ENCODE data around the gene SPDYE2.
"Not testable (repeated sequence)": the region's sequence is repeated elsewhere in the genome, so short reads cannot be mapped to it uniquely, and the experiment has no call there.

The SPDYE2 gene

DNA sequence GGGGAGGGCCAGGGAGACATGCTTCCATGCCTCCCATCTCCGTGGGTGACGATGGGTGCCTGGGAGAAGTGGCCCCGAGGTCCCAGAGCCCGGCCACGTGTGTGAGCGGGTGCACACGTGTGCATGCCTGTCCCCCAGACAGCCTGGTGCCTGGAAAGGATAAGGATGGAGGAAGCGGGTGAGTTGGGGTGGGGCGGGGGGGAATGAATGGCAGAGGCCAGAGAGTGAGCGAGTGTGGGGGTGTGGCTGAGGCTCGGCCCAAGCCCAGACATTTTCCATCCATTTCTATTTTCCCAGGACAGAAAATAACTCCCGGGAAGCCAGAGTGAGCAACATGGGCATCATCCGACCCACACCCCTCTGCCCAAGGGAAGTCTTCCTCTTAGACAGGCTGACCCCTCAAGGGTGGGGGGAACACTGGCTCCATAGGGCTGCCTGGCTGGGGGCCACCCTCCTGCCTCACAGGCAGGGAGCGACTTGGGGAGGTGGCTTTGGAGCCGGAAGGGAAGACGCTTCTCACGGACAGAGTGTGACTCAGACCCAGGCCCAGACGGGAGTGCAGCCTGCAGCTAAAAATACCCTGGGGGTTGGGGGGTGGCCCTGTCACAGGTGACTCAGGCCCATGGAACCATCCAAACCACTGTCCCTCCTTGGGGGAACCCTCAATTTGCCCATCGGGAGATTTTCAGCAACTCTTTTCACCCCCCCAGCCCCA lies 53.6 kb downstream of the SPDYE2 start:
- DNase-seq (ENCODE audit: low spot score): not testable (repeated sequence)

GRCh38 chr7:102606848-102607247 lies 55.8 kb downstream of the SPDYE2 start:
- DNase-seq (ENCODE audit: low spot score): not testable (repeated sequence)

- DNase-seq (ENCODE audit: low spot score): not testable (repeated sequence)
These were observed 58.7 kb downstream of the SPDYE2 start for GRCh38 chr7:102609734-102610133.

GRCh38 chr7:102610441-102610840 lies 59.4 kb downstream of the SPDYE2 start:
- DNase-seq (ENCODE audit: low spot score): not testable (repeated sequence)

- not testable (repeated sequence) for DNase-seq (ENCODE audit: low spot score)
These were observed 60.1 kb downstream of the SPDYE2 start for GRCh38 chr7:102611013-102611674.

DNA sequence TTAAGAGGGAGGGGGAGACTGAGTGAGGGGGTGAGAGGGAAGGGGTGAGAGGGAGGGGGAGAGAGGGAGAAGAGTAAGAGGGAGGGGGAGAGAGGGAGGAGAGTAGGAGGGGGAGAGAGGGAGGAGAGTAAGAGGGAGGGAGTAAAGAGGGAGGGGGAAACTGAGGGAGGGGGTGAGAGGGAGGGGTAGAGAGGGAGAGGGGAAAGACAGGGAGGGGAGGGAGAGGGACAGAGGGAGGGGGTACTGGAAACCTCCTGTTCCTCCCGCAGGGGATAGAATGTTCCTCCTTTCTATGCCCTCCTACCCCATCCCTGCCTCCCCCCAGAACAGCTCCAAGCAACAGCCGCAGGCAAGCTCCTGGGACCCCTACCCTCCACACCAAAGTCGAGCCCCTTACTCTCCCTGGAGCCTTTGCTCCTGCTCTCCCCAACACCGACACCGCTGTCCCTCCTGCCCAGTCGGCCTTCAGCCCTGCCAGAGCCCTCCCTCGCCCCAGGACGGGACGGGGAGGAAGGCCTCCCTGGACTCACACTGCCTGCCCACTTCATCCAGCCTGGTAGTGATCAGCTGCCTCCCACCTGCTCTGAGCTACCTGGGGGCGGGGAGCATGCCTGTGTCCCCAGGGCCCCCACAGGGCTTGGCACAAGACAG lies 60.8 kb downstream of the SPDYE2 start:
- DNase-seq (ENCODE audit: low spot score): not testable (repeated sequence)
